ENCODE data around the gene MAPK7.

GRCh38 chr17:19377602-19378415, 489 bp upstream of the MAPK7 start:
- TF ChIP-seq, protein P1, sequence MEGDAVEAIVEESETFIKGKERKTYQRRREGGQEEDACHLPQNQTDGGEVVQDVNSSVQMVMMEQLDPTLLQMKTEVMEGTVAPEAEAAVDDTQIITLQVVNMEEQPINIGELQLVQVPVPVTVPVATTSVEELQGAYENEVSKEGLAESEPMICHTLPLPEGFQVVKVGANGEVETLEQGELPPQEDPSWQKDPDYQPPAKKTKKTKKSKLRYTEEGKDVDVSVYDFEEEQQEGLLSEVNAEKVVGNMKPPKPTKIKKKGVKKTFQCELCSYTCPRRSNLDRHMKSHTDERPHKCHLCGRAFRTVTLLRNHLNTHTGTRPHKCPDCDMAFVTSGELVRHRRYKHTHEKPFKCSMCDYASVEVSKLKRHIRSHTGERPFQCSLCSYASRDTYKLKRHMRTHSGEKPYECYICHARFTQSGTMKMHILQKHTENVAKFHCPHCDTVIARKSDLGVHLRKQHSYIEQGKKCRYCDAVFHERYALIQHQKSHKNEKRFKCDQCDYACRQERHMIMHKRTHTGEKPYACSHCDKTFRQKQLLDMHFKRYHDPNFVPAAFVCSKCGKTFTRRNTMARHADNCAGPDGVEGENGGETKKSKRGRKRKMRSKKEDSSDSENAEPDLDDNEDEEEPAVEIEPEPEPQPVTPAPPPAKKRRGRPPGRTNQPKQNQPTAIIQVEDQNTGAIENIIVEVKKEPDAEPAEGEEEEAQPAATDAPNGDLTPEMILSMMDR (IDR thresholded peaks at IDR 0.05; ENCODE audit: poor library complexity), result no peak
- no peak for TF ChIP-seq EZH2phosphoT487 (IDR thresholded peaks at IDR 0.05; ENCODE audit: low read depth, severe bottlenecking, unreplicated experiment)
